OCI-LY7 (cell line): ENCODE results near the gene RCAN3. TPM values are rescaled to one million over a fixed set of nuclear protein-coding genes. Genes with fewer than 3 reads are reported as not detected.

Source experiments
- BruUV-seq: library from RNA; stranded (reverse); fragments of 400-500 nt; replicated peaks from 2 replicates; lab custom pipeline; 2021; lab: Mats Ljungman, UMichigan
- CTCF ChIA-PET: fragments of 300-600 bp; sonication (Branson Sonifier 250); formaldehyde crosslinking; loops from one replicate; lab custom pipeline; 2022; ENCODE audit warnings: antibody characterized with exemption; ENCODE audit not compliant: unreplicated experiment; lab: Charles Lee
- POLR2A ChIA-PET: fragments of 300-600 bp; sonication (Branson Sonifier 250); formaldehyde crosslinking; loops from one replicate; lab custom pipeline; 2022; ENCODE audit warnings: antibody characterized with exemption; lab: Charles Lee
- DNase-seq: peaks from one replicate; pipeline ENCODE4 v3.0.0-alpha.2; 2015; ENCODE audit warnings: low spot score
- H2AFZ ChIP-seq: fragments of 200-600 bp; sonication (generic), shearing (Covaris generic); 2 replicates; pipeline ENCODE4 v1.6.1; 2014; ENCODE audit warnings: mild to moderate bottlenecking, antibody characterized with exemption, low read length, moderate library complexity
- H3K27ac ChIP-seq: fragments of 200-600 bp; sonication (generic); 2 replicates; pipeline ENCODE4 v1.5.1; 2014; ENCODE audit warnings: mixed run types, low read depth, mild to moderate bottlenecking, moderate library complexity, low read length, inconsistent platforms; ENCODE audit not compliant: poor library complexity, severe bottlenecking
- H3K36me3 ChIP-seq: fragments of 200-600 bp; sonication (generic); 2 replicates; pipeline ENCODE4 v1.6.1; 2014; ENCODE audit warnings: mild to moderate bottlenecking, antibody characterized with exemption, low read length, moderate library complexity, mixed read lengths; ENCODE audit not compliant: insufficient read depth
- H3K4me1 ChIP-seq: fragments of 200-600 bp; sonication (generic); 2 replicates; pipeline ENCODE4 v1.5.1; 2014; ENCODE audit warnings: mild to moderate bottlenecking, low read length; ENCODE audit not compliant: insufficient read depth, poor library complexity, severe bottlenecking
- H3K4me2 ChIP-seq: fragments of 200-600 bp; sonication (generic); 2 replicates; pipeline ENCODE4 v1.6.1; 2014; ENCODE audit warnings: mild to moderate bottlenecking, low read length
- H3K4me3 ChIP-seq: fragments of 200-600 bp; sonication (generic); 2 replicates; pipeline ENCODE4 v1.5.1; 2014; ENCODE audit warnings: mild to moderate bottlenecking, low read depth, low read length; ENCODE audit not compliant: poor library complexity, severe bottlenecking
- H3K79me2 ChIP-seq: fragments of 200-600 bp; sonication (generic); 2 replicates; pipeline ENCODE4 v1.6.1; 2016; ENCODE audit warnings: low read depth, mild to moderate bottlenecking, low read length, moderate library complexity, mixed read lengths; ENCODE audit not compliant: insufficient read depth
- H3K9me2 ChIP-seq: fragments of 200-600 bp; sonication (generic); 2 replicates; pipeline ENCODE4 v1.6.1; 2016; ENCODE audit warnings: mild to moderate bottlenecking, low read length, mixed read lengths; ENCODE audit not compliant: insufficient read depth
- H3K9me3 ChIP-seq: fragments of 200-600 bp; sonication (generic); 2 replicates; pipeline ENCODE4 v1.6.1; 2014; ENCODE audit warnings: mild to moderate bottlenecking, mixed run types, low read length, mixed read lengths
- H4K20me1 ChIP-seq: fragments of 200-600 bp; sonication (generic); 2 replicates; pipeline ENCODE4 v1.6.1; 2014; ENCODE audit warnings: mild to moderate bottlenecking, antibody characterized with exemption, low read length, moderate library complexity, mixed read lengths; ENCODE audit not compliant: insufficient read depth
- EZH2phosphoT487 ChIP-seq: fragments of 200-600 bp; sonication (generic); IDR thresholded peaks from 2 replicates; pipeline ENCODE4 v1.6.1; 2018; ENCODE audit warnings: low read depth, borderline replicate concordance, mild to moderate bottlenecking, mixed run types, antibody characterized with exemption, low read length, moderate library complexity, mixed read lengths
- intact Hi-C: fragments of 100-400 bp; cut with micrococcal nuclease; formaldehyde crosslinking; loops from one replicate; pipeline ENCODE4 v1.10.0; 2022; ENCODE audit not compliant: unreplicated experiment
- total RNA-seq, 2 experiments: library from RNA; depleted of rRNA in 1 of 2; stranded (reverse); fragments of >200 nt in 1 of 2; shearing (Covaris generic) in 1 of 2; gene quantifications; 2 replicates each; pipeline ENCODE4 v1.2.3, GENCODE V29; 2014 to 2022
- TF ChIP-seq, protein P1 (sequence below): fragments of 200-600 bp; sonication (generic); conservative IDR thresholded peaks from 2 replicates; pipeline ENCODE4 v1.5.1; 2014; ENCODE audit warnings: mild to moderate bottlenecking, antibody characterized with exemption, low read length, moderate library complexity, mixed read lengths

RCAN3 gene
- total RNA-seq, 2 experiments from 2014 or later: 13.0 to 47.8 TPM

DNA sequence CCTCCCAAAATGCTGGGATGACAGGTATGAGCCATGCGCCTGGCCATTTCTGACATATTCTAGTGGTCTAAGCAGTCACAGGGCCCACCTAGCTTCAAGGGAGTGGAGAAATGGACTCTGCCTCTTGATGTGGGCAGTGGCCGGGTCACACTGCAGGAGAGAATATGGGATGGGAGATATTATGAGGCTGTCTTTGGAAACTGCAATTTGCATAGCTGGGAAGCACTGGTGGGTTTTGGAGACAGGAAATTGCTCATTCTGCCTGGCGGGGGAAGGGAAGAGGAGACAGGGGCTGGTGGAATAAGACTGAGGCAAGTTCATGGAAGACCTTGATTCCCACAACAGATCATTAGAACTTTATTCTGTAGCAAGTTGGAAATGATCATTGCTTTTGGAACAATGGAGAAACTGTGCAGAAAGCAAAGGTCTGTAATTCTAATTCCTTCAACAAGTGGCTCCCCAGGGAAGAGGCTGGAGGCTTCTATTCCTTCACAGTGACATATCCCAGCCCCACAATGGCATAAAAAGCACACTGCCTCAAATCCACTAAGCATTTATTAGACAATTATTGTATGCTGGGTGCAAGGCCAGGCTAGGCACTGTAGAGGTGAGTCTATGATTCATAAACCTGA, 63.7 kb downstream of the RCAN3 start:
- Histone ChIP-seq H2AFZ (no peak overlapping the region), H3K4me1 (peaks cover 42% of the 10 kb centered on the region), H3K27ac (no peak overlapping the region), H3K4me3 (no peak overlapping the region), H3K79me2 (no peaks in the 10 kb centered on the region), H4K20me1 (no peaks in the 10 kb centered on the region), H3K9me2 (no peaks in the 10 kb centered on the region), H3K36me3 (no peaks in the 10 kb centered on the region), H3K9me3 (no peaks in the 10 kb centered on the region), H3K4me2 (no peak overlapping the region)
- CTCF ChIA-PET: no interaction called here
- no TSS peak for BruUV-seq
- intact Hi-C loops: no loop called here
- POLR2A ChIA-PET: interaction anchor here (0.6 kb wide), 1 partner anchor 1274 kb away, joined by 3 read pairs; no protein-coding TSS in a partner anchor
- no peak for DNase-seq
- no peak for TF ChIP-seq EZH2phosphoT487
- TF ChIP-seq, protein P1, sequence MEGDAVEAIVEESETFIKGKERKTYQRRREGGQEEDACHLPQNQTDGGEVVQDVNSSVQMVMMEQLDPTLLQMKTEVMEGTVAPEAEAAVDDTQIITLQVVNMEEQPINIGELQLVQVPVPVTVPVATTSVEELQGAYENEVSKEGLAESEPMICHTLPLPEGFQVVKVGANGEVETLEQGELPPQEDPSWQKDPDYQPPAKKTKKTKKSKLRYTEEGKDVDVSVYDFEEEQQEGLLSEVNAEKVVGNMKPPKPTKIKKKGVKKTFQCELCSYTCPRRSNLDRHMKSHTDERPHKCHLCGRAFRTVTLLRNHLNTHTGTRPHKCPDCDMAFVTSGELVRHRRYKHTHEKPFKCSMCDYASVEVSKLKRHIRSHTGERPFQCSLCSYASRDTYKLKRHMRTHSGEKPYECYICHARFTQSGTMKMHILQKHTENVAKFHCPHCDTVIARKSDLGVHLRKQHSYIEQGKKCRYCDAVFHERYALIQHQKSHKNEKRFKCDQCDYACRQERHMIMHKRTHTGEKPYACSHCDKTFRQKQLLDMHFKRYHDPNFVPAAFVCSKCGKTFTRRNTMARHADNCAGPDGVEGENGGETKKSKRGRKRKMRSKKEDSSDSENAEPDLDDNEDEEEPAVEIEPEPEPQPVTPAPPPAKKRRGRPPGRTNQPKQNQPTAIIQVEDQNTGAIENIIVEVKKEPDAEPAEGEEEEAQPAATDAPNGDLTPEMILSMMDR: no peak

DNA sequence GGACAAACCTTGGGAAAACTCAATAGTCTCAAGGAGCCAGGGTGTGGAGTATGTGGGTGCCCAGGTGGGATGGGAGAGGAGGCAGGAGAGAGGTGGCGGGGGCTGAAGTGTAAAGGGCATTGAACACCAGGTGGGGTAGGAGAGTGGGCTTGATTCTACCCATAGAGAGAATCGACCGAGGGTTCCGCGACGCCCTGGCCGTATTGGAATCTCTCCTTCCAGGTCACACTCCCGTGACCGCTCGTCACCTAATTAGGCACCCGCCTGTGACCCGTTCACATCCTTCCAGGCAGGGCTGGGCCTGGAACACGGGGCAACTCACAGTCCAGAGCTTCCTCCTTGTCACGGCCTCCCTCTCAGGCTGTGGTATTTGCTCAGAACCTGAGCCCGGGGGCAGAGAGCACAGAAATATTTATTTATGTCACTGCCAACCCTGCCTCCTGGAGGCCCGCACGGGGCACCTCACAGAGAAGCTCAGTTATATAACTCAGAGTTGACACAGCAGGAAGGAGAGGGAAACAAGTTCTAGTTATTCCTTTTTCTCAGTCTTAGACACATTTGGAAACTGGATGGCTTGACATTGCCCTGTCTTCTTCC, 65.3 kb downstream of the RCAN3 start:
- DNase-seq: no peak
- Histone ChIP-seq H3K36me3 (no peaks in the 10 kb centered on the region), H4K20me1 (no peaks in the 10 kb centered on the region), H3K4me3 (no peak overlapping the region), H3K79me2 (no peaks in the 10 kb centered on the region), H3K9me3 (no peaks in the 10 kb centered on the region), H2AFZ (peak overlapping the region; percentile 30), H3K4me1 (peaks cover 39% of the 10 kb centered on the region), H3K9me2 (no peaks in the 10 kb centered on the region), H3K27ac (no peak overlapping the region), H3K4me2 (0 out of 2 replicates have a peak overlapping the region, but pooled peaks have one; percentile 10)
- no TSS peak for BruUV-seq
- TF ChIP-seq EZH2phosphoT487: no peak
- TF ChIP-seq, protein P1: 0 out of 2 replicates have a peak, but pooled peaks have one; percentile 19
- ChIA-PET POLR2A (no interaction called here), CTCF (no interaction called here)
- intact Hi-C loops: no loop called here

GRCh38 chr1:24568475-24568874, 65.8 kb downstream of the RCAN3 start:
- Histone ChIP-seq H3K4me3 (no peak overlapping the region), H3K9me3 (no peaks in the 10 kb centered on the region), H3K9me2 (no peaks in the 10 kb centered on the region), H3K27ac (no peak overlapping the region), H2AFZ (peak overlapping the region; percentile 30; the same call in 1 of the 2 replicates), H3K36me3 (no peaks in the 10 kb centered on the region), H3K79me2 (no peaks in the 10 kb centered on the region), H3K4me1 (peaks cover 41% of the 10 kb centered on the region), H3K4me2 (0 out of 2 replicates have a peak overlapping the region, but pooled peaks have one; percentile 10), H4K20me1 (no peaks in the 10 kb centered on the region)
- POLR2A ChIA-PET: no interaction called here
- CTCF ChIA-PET: no interaction called here
- BruUV-seq: no TSS peak
- DNase-seq: no peak
- TF ChIP-seq, protein P1: no peak
- TF ChIP-seq EZH2phosphoT487: no peak
- intact Hi-C loops: no loop called here
